Muscle of leg (tissue), 11 donors: ENCODE measurements around the gene TRIM14. TPM values are rescaled to one million over a fixed set of nuclear protein-coding genes. Genes with fewer than 3 reads are reported as not detected.
A peak's percentile ranks its signal among the peaks of the same experiment; 100 is the strongest.

ENCODE experiments used
- DNase-seq: peaks from one replicate; pipeline ENCODE4 v3.0.0; 2013
- H3K27ac ChIP-seq: one replicate; pipeline ENCODE4 v1.5.1; 2013; ENCODE audit warnings: mild to moderate bottlenecking, low read length, control low read depth
- H3K27me3 ChIP-seq: one replicate; pipeline ENCODE4 v1.6.1; 2013; ENCODE audit warnings: low read length; ENCODE audit not compliant: control insufficient read depth, insufficient read depth
- H3K36me3 ChIP-seq: one replicate; pipeline ENCODE4 v1.6.1; 2013; ENCODE audit warnings: low read length; ENCODE audit not compliant: control insufficient read depth, insufficient read depth
- H3K4me1 ChIP-seq: one replicate; pipeline ENCODE4 v1.6.1; 2013; ENCODE audit warnings: low read length; ENCODE audit not compliant: control insufficient read depth, insufficient read depth
- H3K4me3 ChIP-seq: one replicate; pipeline ENCODE4 v1.5.1; 2013; ENCODE audit warnings: low read length, control low read depth
- H3K9me3 ChIP-seq: replicated peaks from 2 replicates; pipeline ENCODE4 v1.6.1; 2013; ENCODE audit warnings: low read depth, low read length; ENCODE audit not compliant: control insufficient read depth
- WGBS: methylation state at CpG from one replicate; pipeline ENCODE4 v1.1.5; 2013; ENCODE audit warnings: missing lambda C conversion rate; ENCODE audit not compliant: insufficient coverage; 5-methylcytosine and 5-hydroxymethylcytosine counted together
- polyA plus RNA-seq, 8 donors: library from polyadenylated mRNA; unstranded; fragments of 120-200 nt; gene quantifications; one replicate each; pipeline versions ENCODE4 v1.2.1 to v1.2.3, GENCODE V29; 2013; ENCODE audit warnings: inconsistent platforms in 1 of 8, low replicate concordance in 1 of 8; ENCODE audit not compliant: insufficient read length in 8 of 8, insufficient read depth in 1 of 8
- total RNA-seq: library from RNA; stranded (reverse); fragments of 120-200 nt; gene quantifications from one replicate; pipeline ENCODE4 v1.2.4, GENCODE V29; 2013

The TRIM14 gene
- total and polyA plus RNA-seq, 9 donors = 0.40 to 3.4 (median 1.1) TPM

- no peaks in the 10 kb centered on the region for H3K27me3 ChIP-seq
- H3K9me3 ChIP-seq = no peaks in the 10 kb centered on the region
- peak; percentile 24 for DNase-seq
- 38% methylated on average over 1 of the region's 6 CpGs for WGBS
- H3K4me3 ChIP-seq = no peak overlapping the region
- H3K4me1 ChIP-seq = peaks cover 2% of the 10 kb centered on the region
- H3K27ac ChIP-seq = no peak overlapping the region
- H3K36me3 ChIP-seq = peaks cover 12% of the 10 kb centered on the region
Measured at GRCh38 chr9:98075332-98075805, 43.7 kb downstream of the TRIM14 start.

- Histone ChIP-seq H3K9me3 (no peaks in the 10 kb centered on the region), H3K36me3 (peaks cover 9% of the 10 kb centered on the region), H3K27ac (no peak overlapping the region), H3K4me3 (no peak overlapping the region), H3K27me3 (no peaks in the 10 kb centered on the region), H3K4me1 (peaks cover 2% of the 10 kb centered on the region)
- DNase-seq = peak; percentile 39
- WGBS = 15% methylated on average over 11 of the region's 13 CpGs
Measured at GRCh38 chr9:98074115-98074990, 44.7 kb downstream of the TRIM14 start.

GRCh38 chr9:98071737-98072136 is 47.3 kb downstream of the TRIM14 start:
- H3K27me3 ChIP-seq = no peaks in the 10 kb centered on the region
- DNase-seq = no peak
- no peaks in the 10 kb centered on the region for H3K9me3 ChIP-seq
- H3K4me3 ChIP-seq = no peak overlapping the region
- 91% methylated on average over 4 of the region's 9 CpGs for WGBS
- peaks cover 6% of the 10 kb centered on the region for H3K36me3 ChIP-seq
- peaks cover 2% of the 10 kb centered on the region for H3K4me1 ChIP-seq
- H3K27ac ChIP-seq = no peak overlapping the region

GRCh38 chr9:98070704-98071103 is 48.3 kb downstream of the TRIM14 start:
- no peaks in the 10 kb centered on the region for H3K9me3 ChIP-seq
- H3K4me1 ChIP-seq = peaks cover 2% of the 10 kb centered on the region
- no peak for DNase-seq
- no peaks in the 10 kb centered on the region for H3K27me3 ChIP-seq
- H3K4me3 ChIP-seq = no peak overlapping the region
- peaks cover 11% of the 10 kb centered on the region for H3K36me3 ChIP-seq
- H3K27ac ChIP-seq = no peak overlapping the region
- WGBS = no CpG with 5 or more reads among the region's 7 CpGs

- Histone ChIP-seq H3K27me3 (no peaks in the 10 kb centered on the region), H3K36me3 (peaks cover 15% of the 10 kb centered on the region), H3K4me3 (no peak overlapping the region), H3K27ac (no peak overlapping the region), H3K9me3 (no peaks in the 10 kb centered on the region), H3K4me1 (peaks cover 1% of the 10 kb centered on the region)
- 97% methylated on average over 5 of the region's 6 CpGs for WGBS
- DNase-seq = no peak
Measured at GRCh38 chr9:98069551-98069950, 49.5 kb downstream of the TRIM14 start.

- no peak for DNase-seq
- no peaks in the 10 kb centered on the region for H3K9me3 ChIP-seq
- H3K4me3 ChIP-seq = no peak overlapping the region
- H3K27ac ChIP-seq = no peak overlapping the region
- H3K4me1 ChIP-seq = no peaks in the 10 kb centered on the region
- H3K36me3 ChIP-seq = peaks cover 22% of the 10 kb centered on the region
- no peaks in the 10 kb centered on the region for H3K27me3 ChIP-seq
- 67% methylated on average over 1 of the region's 2 CpGs for WGBS
Measured at GRCh38 chr9:98067184-98067583, 51.8 kb downstream of the TRIM14 start.

GRCh38 chr9:98066235-98066634 is 52.8 kb downstream of the TRIM14 start:
- no peaks in the 10 kb centered on the region for H3K9me3 ChIP-seq
- H3K4me3 ChIP-seq = no peak overlapping the region
- no peak overlapping the region for H3K27ac ChIP-seq
- DNase-seq = no peak
- H3K27me3 ChIP-seq = no peaks in the 10 kb centered on the region
- WGBS = no CpG with 5 or more reads among the region's 3 CpGs
- peaks cover 28% of the 10 kb centered on the region for H3K36me3 ChIP-seq
- H3K4me1 ChIP-seq = no peaks in the 10 kb centered on the region

GRCh38 chr9:98064623-98065392 is 54.2 kb downstream of the TRIM14 start:
- no peak for DNase-seq
- Histone ChIP-seq H3K4me1 (no peaks in the 10 kb centered on the region), H3K27me3 (no peaks in the 10 kb centered on the region), H3K9me3 (no peaks in the 10 kb centered on the region), H3K4me3 (no peak overlapping the region), H3K36me3 (peaks cover 33% of the 10 kb centered on the region), H3K27ac (no peak overlapping the region)
- whole genome bisulfite sequencing = 79% methylated on average over 6 of the region's 8 CpGs

GRCh38 chr9:98062161-98062560 is 56.9 kb downstream of the TRIM14 start:
- peaks cover 3% of the 10 kb centered on the region for H3K4me1 ChIP-seq
- peaks cover 27% of the 10 kb centered on the region for H3K36me3 ChIP-seq
- H3K27me3 ChIP-seq = no peaks in the 10 kb centered on the region
- 85% methylated on average over 2 of the region's 3 CpGs for WGBS
- no peaks in the 10 kb centered on the region for H3K9me3 ChIP-seq
- no peak for DNase-seq
- H3K27ac ChIP-seq = no peak overlapping the region
- H3K4me3 ChIP-seq = no peak overlapping the region

GRCh38 chr9:98057138-98057799 is 61.8 kb downstream of the TRIM14 start:
- peak; percentile 37 for DNase-seq
- no peaks in the 10 kb centered on the region for H3K27me3 ChIP-seq
- no peaks in the 10 kb centered on the region for H3K9me3 ChIP-seq
- H3K27ac ChIP-seq = peak overlapping the region; percentile 88
- H3K4me1 ChIP-seq = peaks cover 5% of the 10 kb centered on the region
- H3K4me3 ChIP-seq = peak overlapping the region; percentile 79
- peaks cover 11% of the 10 kb centered on the region for H3K36me3 ChIP-seq
- 0% methylated on average over 4 of the region's 14 CpGs for WGBS
